SK-N-SH (cell line): Measurements from ENCODE around the gene C1S. TPM values are rescaled to one million over a fixed set of nuclear protein-coding genes. Genes with fewer than 3 reads are reported as not detected.

Experiments
- CTCF ChIA-PET: fragments of 300-600, 350-600 bp; formaldehyde crosslinking; extraction: SDS; loops from one replicate; lab custom pipeline; 2021; lab: Yijun Ruan, JAX
- POLR2A ChIA-PET: fragments of 350-600 bp; sonication (Branson Sonifier 250); formaldehyde crosslinking; extraction: SDS; loops from one replicate; lab custom pipeline; 2020; ENCODE audit warnings: antibody characterized with exemption, inconsistent platforms; lab: Yijun Ruan, JAX
- DNase-seq: peaks from one replicate; pipeline ENCODE4 v3.0.0; 2012
- H2AFZ ChIP-seq: fragments of 200-600 bp; sonication (generic); 2 replicates; pipeline ENCODE4 v1.8.1; 2016; ENCODE audit warnings: antibody characterized with exemption, mild to moderate bottlenecking, low read depth
- H3F3A ChIP-seq: fragments of 200-600 bp; sonication (generic); replicated peaks from 2 replicates; pipeline ENCODE3; 2016; ENCODE audit warnings: antibody characterized with exemption, mild to moderate bottlenecking; ENCODE audit not compliant: insufficient read depth
- H3K27ac ChIP-seq, 2 experiments: fragments of 200-500 bp in 1 of 2; fragments of 200-600 bp in 1 of 2; sonication (Bioruptor generic) in 1 of 2; sonication (generic), shearing (Covaris generic) in 1 of 2; 2 replicates each; pipeline versions ENCODE4 v1.5.1 to v1.6.1; 2014 to 2016; ENCODE audit warnings: low read depth in 2 of 2, inconsistent platforms in 1 of 2, low read length in 1 of 2, mild to moderate bottlenecking in 1 of 2, mixed read lengths in 1 of 2
- H3K27me3 ChIP-seq: fragments of 200-600 bp; sonication (generic), shearing (Covaris generic); 2 replicates; pipeline ENCODE4 v1.6.1; 2016; ENCODE audit warnings: mixed run types; ENCODE audit not compliant: insufficient read depth
- H3K36me3 ChIP-seq, 2 experiments: fragments of 200-500 bp in 1 of 2; fragments of 200-600 bp in 1 of 2; sonication (Bioruptor generic) in 1 of 2; sonication (generic) in 1 of 2; replicated peaks in 1 of 2; 2 replicates each; pipeline versions ENCODE3 to v1.5.1; 2014 to 2016; ENCODE audit warnings: low read length in 1 of 2, mild to moderate bottlenecking in 1 of 2; ENCODE audit not compliant: insufficient read depth in 2 of 2, control insufficient read depth in 1 of 2
- H3K4me1 ChIP-seq, 2 experiments: fragments of 200-500 bp in 1 of 2; fragments of 200-600 bp in 1 of 2; sonication (Bioruptor generic) in 1 of 2; sonication (generic), shearing (Covaris generic) in 1 of 2; 2 replicates each; pipeline versions ENCODE4 v1.5.1 to v1.6.1; 2014 to 2016; ENCODE audit warnings: low read depth in 1 of 2, low read length in 1 of 2, mixed run types in 1 of 2; ENCODE audit not compliant: insufficient read depth in 2 of 2, control insufficient read depth in 1 of 2
- H3K4me2 ChIP-seq: fragments of 200-600 bp; sonication (generic), shearing (Covaris generic); 2 replicates; pipeline ENCODE4 v1.6.1; 2017; ENCODE audit warnings: mixed run types
- H3K4me3 ChIP-seq, 2 experiments: fragments of 200-500 bp in 1 of 2; fragments of 200-600 bp in 1 of 2; sonication (Bioruptor generic) in 1 of 2; sonication (generic), shearing (Covaris generic) in 1 of 2; 2 replicates each; pipeline versions ENCODE4 v1.5.1 to v1.8.1; 2014 to 2016; ENCODE audit warnings: low read depth in 2 of 2, inconsistent platforms in 1 of 2, low read length in 1 of 2, mild to moderate bottlenecking in 1 of 2, mixed read lengths in 1 of 2, moderate library complexity in 1 of 2
- H3K79me2 ChIP-seq: fragments of 200-600 bp; sonication (generic); 2 replicates; pipeline ENCODE4 v1.8.1; 2017; ENCODE audit warnings: mild to moderate bottlenecking; ENCODE audit not compliant: insufficient read depth
- H3K9ac ChIP-seq: fragments of 200-600 bp; sonication (generic); 2 replicates; pipeline ENCODE4 v1.6.1; 2017; ENCODE audit warnings: mixed run types
- H3K9me2 ChIP-seq: fragments of 200-600 bp; sonication (generic); 2 replicates; pipeline ENCODE4 v1.6.1; 2017; ENCODE audit warnings: mixed run types
- H3K9me3 ChIP-seq: fragments of 200-600 bp; sonication (generic); 2 replicates; pipeline ENCODE4 v1.6.1; 2017; ENCODE audit warnings: mixed run types, mild to moderate bottlenecking, moderate library complexity
- H4K20me1 ChIP-seq: fragments of 200-600 bp; sonication (generic); 2 replicates; pipeline ENCODE4 v1.6.1; 2017; ENCODE audit warnings: mild to moderate bottlenecking, mixed run types; ENCODE audit not compliant: insufficient read depth
- CHD2 ChIP-seq: fragments of 150-350 bp; IDR thresholded peaks from 2 replicates; pipeline ENCODE4 v1.6.1; 2018; ENCODE audit warnings: low read length; ENCODE audit not compliant: partially characterized antibody
- FOSL2 ChIP-seq: IDR thresholded peaks from 2 replicates; pipeline ENCODE4 v1.4.0; 2012; ENCODE audit warnings: low read depth, mild to moderate bottlenecking, moderate library complexity, borderline replicate concordance
- FOXM1 ChIP-seq: IDR thresholded peaks from 2 replicates; pipeline ENCODE4 v1.4.0; 2012; ENCODE audit warnings: low read depth, mild to moderate bottlenecking
- GABPA ChIP-seq: IDR thresholded peaks from 2 replicates; pipeline ENCODE4 v1.4.0; 2012; ENCODE audit warnings: low read depth, mild to moderate bottlenecking
- MEF2A ChIP-seq: IDR thresholded peaks from 2 replicates; pipeline ENCODE4 v1.4.0; 2012; ENCODE audit warnings: low read depth, borderline replicate concordance
- POLR2AphosphoS5 ChIP-seq: IDR thresholded peaks from 2 replicates; pipeline ENCODE4 v1.6.1; 2012; ENCODE audit warnings: low read depth, low read length
- RCOR1 ChIP-seq: fragments of 150-350 bp; IDR thresholded peaks from 2 replicates; pipeline ENCODE4 v1.6.1; 2017; ENCODE audit warnings: antibody characterized with exemption, low read length
- REST ChIP-seq: IDR thresholded peaks from 2 replicates; pipeline ENCODE4 v1.6.1; 2012; ENCODE audit warnings: mild to moderate bottlenecking, low read depth, low read length, moderate library complexity
- RFX5 ChIP-seq: IDR thresholded peaks from 2 replicates; pipeline ENCODE4 v1.6.1; 2012; ENCODE audit warnings: mild to moderate bottlenecking, improper control_type of control experiment, low read length
- RXRA ChIP-seq: IDR thresholded peaks from 2 replicates; pipeline ENCODE4 v1.4.0; 2012; ENCODE audit warnings: low read depth, mild to moderate bottlenecking, borderline replicate concordance
- SIN3A ChIP-seq: IDR thresholded peaks from 2 replicates; pipeline ENCODE4 v1.6.1; 2012; ENCODE audit warnings: low read depth, mild to moderate bottlenecking, low read length, moderate library complexity, borderline replicate concordance
- TCF12 ChIP-seq: IDR thresholded peaks from 2 replicates; pipeline ENCODE4 v1.4.0; 2012
- TEAD4 ChIP-seq: IDR thresholded peaks from 2 replicates; pipeline ENCODE4 v1.4.0; 2012; ENCODE audit warnings: mild to moderate bottlenecking, borderline replicate concordance; ENCODE audit not compliant: insufficient read depth
- ZBTB33 ChIP-seq: IDR thresholded peaks from 2 replicates; pipeline ENCODE4 v1.4.0; 2012; ENCODE audit warnings: low read depth, borderline replicate concordance
- WGBS: methylation state at CpG from one replicate; pipeline ENCODE4 v1.1.6; 2017; ENCODE audit warnings: low lambda C conversion rate; 5-methylcytosine and 5-hydroxymethylcytosine counted together
- polyA plus RNA-seq, 3 experiments: library from polyadenylated mRNA; depleted of rRNA; stranded (reverse); fragments of >200 nt; gene quantifications; 2 replicates each; pipeline ENCODE4 v1.2.3, GENCODE V29; 2012

The C1S gene
- polyA plus RNA-seq, 1 of the 3 experiments (the other 2 are of a cell fraction), result 14.5 TPM

DNA sequence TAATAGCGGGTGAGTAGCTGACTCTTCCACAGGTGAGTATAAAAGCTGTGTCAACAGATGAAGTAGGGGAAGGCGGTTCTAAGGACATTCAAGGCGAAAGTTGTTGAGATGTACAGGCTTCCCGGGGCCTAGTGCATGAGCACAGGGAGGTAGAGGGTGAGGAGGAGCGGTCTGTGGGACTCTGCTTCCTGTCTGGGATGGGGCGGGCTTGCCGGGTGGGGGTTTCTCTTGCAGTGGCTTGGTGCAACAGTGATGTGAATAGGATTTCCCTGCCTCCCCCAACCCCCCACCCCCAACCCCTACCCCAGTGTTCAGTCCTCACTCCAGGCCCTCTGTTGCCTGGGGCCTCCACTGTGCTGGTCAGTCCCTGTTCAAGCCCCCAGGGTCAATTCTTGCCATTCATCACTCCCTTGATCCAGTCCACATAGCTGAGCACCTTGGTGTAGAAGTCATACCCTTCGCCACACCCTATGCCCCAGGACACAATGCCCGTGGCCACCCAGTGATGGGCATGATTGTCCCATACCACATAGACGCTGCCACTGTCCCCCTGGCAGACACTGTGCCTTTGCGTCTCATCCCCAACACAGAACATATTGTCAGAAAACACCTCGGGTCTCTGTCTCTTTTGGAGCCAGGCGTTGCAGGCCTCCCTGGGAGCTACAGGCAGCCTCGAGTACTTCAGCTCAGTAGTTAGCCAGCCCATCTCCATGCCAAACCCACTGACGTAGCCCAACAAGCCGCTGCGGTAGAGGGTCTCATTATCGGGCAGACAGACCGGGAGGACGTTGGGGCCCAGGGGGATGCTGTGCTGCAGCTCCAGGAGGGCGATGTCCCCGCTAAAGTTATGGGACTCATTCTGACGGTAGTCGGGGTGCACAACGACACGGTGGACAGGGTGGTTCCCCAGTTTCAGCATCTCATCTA is 35.8 kb downstream of the C1S start:
- H3K27me3 ChIP-seq, result no peaks in the 10 kb centered on the region
- no peak for DNase-seq
- 71% methylated on average over 16 of the region's 26 CpGs for WGBS
- H3K79me2 ChIP-seq, result no peaks in the 10 kb centered on the region
- ChIA-PET CTCF (interaction anchor here (0.8 to 2.2 kb wide), 7 partner anchors 11 to 151 kb away, joined by 3 to 9 read pairs (median 3); no protein-coding TSS in a partner anchor), POLR2A (interaction anchor here (1.0 kb wide), 1 partner anchor 151 kb away, joined by 3 read pairs; no protein-coding TSS in a partner anchor)
- H3K4me3 ChIP-seq, result no peak overlapping the region
- H2AFZ ChIP-seq, result no peak overlapping the region
- no peaks in the 10 kb centered on the region for H3K9me2 ChIP-seq
- no peaks in the 10 kb centered on the region for H3K36me3 ChIP-seq
- H3K9ac ChIP-seq, result no peak overlapping the region
- H3K4me2 ChIP-seq, result no peak overlapping the region
- no peaks in the 10 kb centered on the region for H4K20me1 ChIP-seq
- peaks cover 6% of the 10 kb centered on the region for H3F3A ChIP-seq
- no peaks in the 10 kb centered on the region for H3K9me3 ChIP-seq
- peaks cover 0 to 8% of the 10 kb centered on the region in 2 experiments; a peak in 1 of 4 replicates for H3K4me1 ChIP-seq
- H3K27ac ChIP-seq, result no peak overlapping the region
- TF ChIP-seq FOXM1, result no peak
- TF ChIP-seq TEAD4, result no peak
- TF ChIP-seq REST, result no peak
- TF ChIP-seq POLR2AphosphoS5, result no peak
- TF ChIP-seq, all 33 proteins: peak for 0

GRCh38 chr12:7096979-7097378 is 36.5 kb downstream of the C1S start:
- no peak for TF ChIP-seq FOSL2
- no peak for TF ChIP-seq MEF2A
- TF ChIP-seq CHD2, result no peak
- no peak for TF ChIP-seq POLR2AphosphoS5
- TF ChIP-seq TCF12, result no peak
- TF ChIP-seq RXRA, result no peak
- TF ChIP-seq RCOR1, result no peak
- TF ChIP-seq GABPA, result no peak
- no peak for TF ChIP-seq RFX5
- TF ChIP-seq SIN3A, result no peak
- no peak for TF ChIP-seq ZBTB33
- no peak for TF ChIP-seq FOXM1
- TF ChIP-seq, all 33 proteins: peak for 0
- H3K79me2 ChIP-seq, result no peaks in the 10 kb centered on the region
- DNase-seq, result no peak
- H3K27ac ChIP-seq, result no peak overlapping the region
- no peaks in the 10 kb centered on the region for H3K27me3 ChIP-seq
- H4K20me1 ChIP-seq, result no peaks in the 10 kb centered on the region
- no peak overlapping the region for H2AFZ ChIP-seq
- H3K9me3 ChIP-seq, result no peaks in the 10 kb centered on the region
- H3K4me1 ChIP-seq, result peaks cover 0 to 4% of the 10 kb centered on the region in 2 experiments; a peak in 1 of 4 replicates
- no peak overlapping the region for H3K4me3 ChIP-seq
- H3K9ac ChIP-seq, result no peak overlapping the region
- H3F3A ChIP-seq, result peaks cover 6% of the 10 kb centered on the region
- POLR2A ChIA-PET, result interaction anchor here (0.7 to 1.0 kb wide), 2 partner anchors 152 to 171 kb away, joined by 3 read pairs; no protein-coding TSS in a partner anchor
- no peaks in the 10 kb centered on the region for H3K9me2 ChIP-seq
- WGBS, result 90% methylated on average over 12 of the region's 19 CpGs
- CTCF ChIA-PET, result interaction anchor here (1.3 to 2.2 kb wide), 2 partner anchors 11 to 13 kb away, joined by 3 to 9 read pairs; no protein-coding TSS in a partner anchor
- H3K36me3 ChIP-seq, result no peaks in the 10 kb centered on the region
- H3K4me2 ChIP-seq, result no peak overlapping the region
